ENCODE results near the gene UROC1. TPM values are rescaled to one million over a fixed set of nuclear protein-coding genes. Genes with fewer than 3 reads are reported as not detected.
A peak's percentile ranks its signal among the peaks of the same experiment; 100 is the strongest.

UROC1 gene
- total and polyA plus RNA-seq, 2 of the 13 experiments (the other 11 are each of a cell fraction or from before 2014, with no cell fraction given): 0.71 to 1.3 TPM

- TF ChIP-seq HNF4G (IDR thresholded peaks at IDR 0.05; ENCODE audit: borderline replicate concordance, low read depth, low read length) (no peak), HNF4G (CRISPR knock-in tag; IDR thresholded peaks at IDR 0.05; ENCODE audit: borderline replicate concordance, low read depth) (no peak), MAX (IDR thresholded peaks at IDR 0.05) (peak; percentile 39; the same call in 1 of the 2 replicates), POLR2G (IDR thresholded peaks at IDR 0.05; ENCODE audit: low read depth, low read length) (peak; percentile 54), AGO2 (optimal IDR thresholded peaks at IDR 0.05; ENCODE audit: low read depth, low read length) (no peak), ZUFSP (CRISPR knock-in tag; IDR thresholded peaks at IDR 0.05; ENCODE audit: borderline replicate concordance) (no peak), SYNCRIP (IDR thresholded peaks at IDR 0.05; ENCODE audit: insufficient read depth, low read depth, low read length) (no peak), ZSCAN20 (CRISPR knock-in tag; IDR thresholded peaks at IDR 0.05; ENCODE audit: borderline replicate concordance) (no peak), ZBTB1 (CRISPR knock-in tag; IDR thresholded peaks at IDR 0.05; ENCODE audit: borderline replicate concordance) (no peak), ZNF326 (CRISPR knock-in tag; IDR thresholded peaks at IDR 0.05; ENCODE audit: borderline replicate concordance) (no peak), BHLHE40 (IDR thresholded peaks at IDR 0.05; ENCODE audit: low read length) (peak; percentile 70; the same call in 1 of the 2 replicates), ZFX (CRISPR knock-in tag; IDR thresholded peaks at IDR 0.05; ENCODE audit: low read depth) (peak; percentile 27; the same call in 1 of the 2 replicates), RARG (CRISPR knock-in tag; IDR thresholded peaks at IDR 0.05; ENCODE audit: low read depth) (no peak), PPARG (CRISPR knock-in tag; conservative IDR thresholded peaks at IDR 0.05) (no peak), ZNF713 (CRISPR knock-in tag; IDR thresholded peaks at IDR 0.05) (no peak), JARID2 (CRISPR knock-in tag; IDR thresholded peaks at IDR 0.05; ENCODE audit: insufficient replicate concordance) (no peak), ZNF18 (CRISPR knock-in tag; IDR thresholded peaks at IDR 0.05; ENCODE audit: insufficient replicate concordance) (no peak), ZBTB34 (CRISPR knock-in tag; IDR thresholded peaks at IDR 0.05) (no peak), ZNF512 (CRISPR knock-in tag; IDR thresholded peaks at IDR 0.05) (no peak), SRSF4 (IDR thresholded peaks at IDR 0.05; ENCODE audit: low read depth, low read length, poor library complexity, severe bottlenecking) (no peak), ZFY (CRISPR knock-in tag; IDR thresholded peaks at IDR 0.05) (peak; percentile 48; the same call in 1 of the 2 replicates), RELA (CRISPR knock-in tag; IDR thresholded peaks at IDR 0.05) (no peak)
Measured at GRCh38 chr3:126476166-126477060, 41.2 kb downstream of the UROC1 start (continued).
